RKO (cell line): Measurements from ENCODE around the gene ZNF276.

Source experiments
- DNase-seq: peaks from one replicate; pipeline ENCODE4 v3.0.0-alpha.2; 2016; ENCODE audit warnings: low spot score

Gene ZNF276

DNA sequence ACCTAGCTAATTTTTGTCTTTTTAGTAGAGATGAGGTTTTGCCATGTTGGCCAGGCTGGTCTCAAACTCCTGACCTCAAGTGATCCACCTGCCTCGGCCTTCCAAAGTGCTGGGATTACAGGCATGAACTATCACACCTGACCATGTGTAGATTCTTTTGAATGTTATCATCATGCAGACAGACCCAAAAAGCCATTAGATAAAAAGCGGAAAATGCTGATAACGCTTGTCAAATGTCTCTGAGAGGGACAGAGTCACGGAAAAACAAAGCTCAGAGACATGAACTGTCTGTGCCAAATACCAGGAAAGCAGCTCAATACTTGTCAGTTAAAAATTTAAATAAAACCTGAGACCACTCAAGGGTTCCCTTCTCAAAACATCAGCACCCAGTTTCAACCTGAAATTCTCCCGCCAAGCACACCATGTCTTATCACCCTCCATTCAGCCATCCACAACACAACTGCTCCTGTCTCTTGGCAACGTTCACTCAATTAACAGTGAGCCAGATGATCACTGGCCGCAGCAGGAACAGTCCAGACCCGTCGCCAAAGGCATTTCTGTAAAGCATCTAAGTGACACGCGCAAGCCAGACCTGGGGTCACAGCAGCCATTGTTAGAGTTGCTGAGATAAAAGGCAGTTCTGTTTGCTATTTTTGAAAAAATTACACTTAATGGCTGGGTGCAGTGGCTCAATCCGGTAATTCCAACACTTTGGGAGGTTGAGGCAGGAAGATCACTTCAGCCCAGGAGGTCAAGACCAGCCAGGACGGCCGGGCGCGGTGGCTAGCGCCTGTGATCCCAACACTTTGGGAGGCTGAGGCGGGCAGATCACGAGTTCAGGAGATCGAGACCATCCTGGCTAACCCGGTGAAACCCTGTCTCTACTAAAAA lies 65.4 kb downstream of the ZNF276 start:
- DNase-seq: no peak

DNA sequence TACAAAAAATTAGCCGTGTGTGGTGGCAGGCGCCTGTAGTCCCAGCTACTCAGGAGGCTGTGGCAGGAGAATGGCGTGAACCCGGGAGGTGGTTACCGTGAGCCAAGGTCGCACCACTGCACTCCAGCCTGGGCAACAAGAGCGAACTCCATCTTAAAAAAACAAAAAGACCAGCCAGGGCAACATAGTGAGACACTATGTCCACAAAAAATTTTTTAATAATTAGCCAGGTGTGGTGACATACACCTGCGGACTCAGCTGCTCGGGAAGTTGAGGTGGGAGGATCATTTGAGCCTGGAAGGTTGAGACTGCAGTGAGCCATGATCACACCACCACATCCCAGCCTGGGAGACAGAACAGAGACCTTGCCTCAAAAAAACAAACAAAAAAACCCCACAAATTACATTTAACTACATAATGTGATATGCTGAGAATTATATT lies 66.0 kb downstream of the ZNF276 start:
- no peak for DNase-seq
